Measurements from ENCODE around the gene ZDHHC22. TPM values are rescaled to one million over a fixed set of nuclear protein-coding genes. Genes with fewer than 3 reads are reported as not detected.

Gene ZDHHC22
- total and polyA plus RNA-seq, 2 of the 13 experiments (the other 11 are each of a cell fraction or from before 2014, with no cell fraction given): not detected

GRCh38 chr14:77139022-77139421 lies 2.6 kb downstream of the ZDHHC22 start:
- peaks cover 9% of the 10 kb centered on the region; the same call in 1 of the 2 replicates for H4K20me1 ChIP-seq (ENCODE audit: insufficient read depth, low read length)
- no peaks in the 10 kb centered on the region for H3K9me3 ChIP-seq (ENCODE audit: low read length)
- ChIA-PET CTCF (ENCODE audit: low intra/inter-chr PET ratio, low total read pairs) (interaction anchor here (1.9 kb wide), 1 partner anchor 74 kb away, joined by 7 read pairs; no protein-coding TSS in a partner anchor), POLR2A (no interaction called here)
- H3K9ac ChIP-seq (ENCODE audit: insufficient read depth, low read depth, low read length): no peak overlapping the region
- H2AFZ ChIP-seq (ENCODE audit: low read length): no peak overlapping the region
- FAIRE-seq: no peak
- 46% methylated on average over 15 of the region's 15 CpGs for WGBS (ENCODE audit: low lambda C conversion rate)
- peaks cover 5 to 38% of the 10 kb centered on the region in 2 experiments; a peak in 4 of 5 replicates for H3K27me3 ChIP-seq (ENCODE audit: control insufficient read depth in 1 of 2, insufficient read depth in 2 of 2, low read length in 2 of 2)
- H3K4me2 ChIP-seq (ENCODE audit: low read depth, low read length): no peak overlapping the region
- no peak overlapping the region for H3K27ac ChIP-seq (ENCODE audit: extremely low read length, insufficient read depth, low read length)
- H3K4me3 ChIP-seq (replicated peaks in 1 of 3; ENCODE audit: insufficient read depth in 1 of 3, low read depth in 2 of 3, low read length in 3 of 3): no peak overlapping the region
- H3K36me3 ChIP-seq (replicated peaks in 1 of 2; ENCODE audit: control insufficient read depth in 1 of 2, insufficient read depth in 2 of 2, low read length in 2 of 2): no peaks in the 10 kb centered on the region
- H3K79me2 ChIP-seq (ENCODE audit: insufficient read depth, low read length): no peaks in the 10 kb centered on the region
- no peak for DNase-seq (ENCODE audit: low spot score)
- no peak for ATAC-seq
- in situ Hi-C loops (cut with HindIII; ENCODE audit: extremely low pct_ligation_motif_present, low pct_unique_long_range_greater_than_20kb) (no loop called here), intact Hi-C loops (cut with micrococcal nuclease; ENCODE audit: unreplicated experiment) (loop anchor here (5.0 kb wide), 1 partner anchor 73 kb away; no protein-coding TSS in a partner anchor)
- BruUV-seq (replicated peaks): no TSS peak
- peaks cover 19% of the 10 kb centered on the region for H3K4me1 ChIP-seq (ENCODE audit: insufficient read depth, low read length)
- no peak for TF ChIP-seq ZNF780A (CRISPR knock-in tag; IDR thresholded peaks at IDR 0.05)
- TF ChIP-seq NRL (CRISPR knock-in tag; IDR thresholded peaks at IDR 0.05; ENCODE audit: borderline replicate concordance): no peak
- TF ChIP-seq ZNF75D (CRISPR knock-in tag; IDR thresholded peaks at IDR 0.05; ENCODE audit: borderline replicate concordance): no peak

GRCh38 chr14:77133720-77134338 lies 7.8 kb downstream of the ZDHHC22 start:
- BruUV-seq (replicated peaks): no TSS peak
- TF ChIP-seq ZMYM3 (CRISPR knock-in tag; IDR thresholded peaks at IDR 0.05) (no peak), LBX2 (CRISPR knock-in tag; IDR thresholded peaks at IDR 0.05; ENCODE audit: borderline replicate concordance) (no peak), RFX5 (IDR thresholded peaks at IDR 0.05; ENCODE audit: low read depth, low read length) (no peak), PAX8 (CRISPR knock-in tag; IDR thresholded peaks at IDR 0.05; ENCODE audit: borderline replicate concordance) (peak; percentile 50; the same call in 1 of the 2 replicates), ZBED4 (CRISPR knock-in tag; IDR thresholded peaks at IDR 0.05; ENCODE audit: borderline replicate concordance) (peak; percentile 62; the same call in 1 of the 2 replicates), SALL1 (CRISPR knock-in tag; IDR thresholded peaks at IDR 0.05) (peak; percentile 85), PREB (CRISPR knock-in tag; IDR thresholded peaks at IDR 0.05) (no peak), KDM4B (CRISPR knock-in tag; IDR thresholded peaks at IDR 0.05) (peak; percentile 83)

More at GRCh38 chr14:77133720-77134338, 7.8 kb downstream of the ZDHHC22 start:
- no peak overlapping the region for H3K4me3 ChIP-seq (replicated peaks in 1 of 3; ENCODE audit: insufficient read depth in 1 of 3, low read depth in 2 of 3, low read length in 3 of 3)
- FAIRE-seq: peak; percentile 8
- intact Hi-C loops (cut with micrococcal nuclease; ENCODE audit: unreplicated experiment): no loop called here
- H3K9me3 ChIP-seq (ENCODE audit: low read length): no peaks in the 10 kb centered on the region
- peak; percentile 58 for DNase-seq (ENCODE audit: low spot score)
- POLR2A ChIA-PET: no interaction called here
- WGBS (ENCODE audit: low lambda C conversion rate): 6% methylated on average over 7 of the region's 22 CpGs
- H2AFZ ChIP-seq (ENCODE audit: low read length): no peak overlapping the region
- H3K27me3 ChIP-seq (ENCODE audit: control insufficient read depth in 1 of 2, insufficient read depth in 2 of 2, low read length in 2 of 2): no peaks in the 10 kb centered on the region; a peak in 2 of 5 replicates
- no peaks in the 10 kb centered on the region for H3K4me1 ChIP-seq (ENCODE audit: insufficient read depth, low read length)
- no peaks in the 10 kb centered on the region for H4K20me1 ChIP-seq (ENCODE audit: insufficient read depth, low read length)
- H3K9ac ChIP-seq (ENCODE audit: insufficient read depth, low read depth, low read length): no peak overlapping the region
- ATAC-seq: peak; percentile 93
- in situ Hi-C loops (cut with HindIII; ENCODE audit: extremely low pct_ligation_motif_present, low pct_unique_long_range_greater_than_20kb): no loop called here
- no peaks in the 10 kb centered on the region for H3K79me2 ChIP-seq (ENCODE audit: insufficient read depth, low read length)
- CTCF ChIA-PET (ENCODE audit: low intra/inter-chr PET ratio, low total read pairs): no interaction called here
- no peaks in the 10 kb centered on the region for H3K36me3 ChIP-seq (replicated peaks in 1 of 2; ENCODE audit: control insufficient read depth in 1 of 2, insufficient read depth in 2 of 2, low read length in 2 of 2)
- no peak overlapping the region for H3K4me2 ChIP-seq (ENCODE audit: low read depth, low read length)
- H3K27ac ChIP-seq (ENCODE audit: extremely low read length, insufficient read depth, low read length): no peak overlapping the region

All from HepG2 (cell line).